Measurements from ENCODE around the gene KRTAP10-6.

GRCh38 chr21:44618909-44619308 is 26.6 kb upstream of the KRTAP10-6 start:
- TF ChIP-seq SIN3A (conservative IDR thresholded peaks at IDR 0.05 in 1 of 2, IDR thresholded peaks at IDR 0.05 in 1 of 2; ENCODE audit: low read depth in 1 of 2, low read length in 2 of 2): no peak
- no peak for TF ChIP-seq JUND (IDR thresholded peaks at IDR 0.05; ENCODE audit: low read length)
- no peak for TF ChIP-seq BRCA1 (IDR thresholded peaks at IDR 0.05; ENCODE audit: low read depth, low read length)
- TF ChIP-seq POLR2AphosphoS5 (IDR thresholded peaks at IDR 0.05; ENCODE audit: low read depth, low read length): no peak
- no peak for TF ChIP-seq CTCF (IDR thresholded peaks at IDR 0.05; ENCODE audit: control extremely low read depth in 1 of 3, insufficient read depth in 1 of 3, low read depth in 1 of 3, low read length in 3 of 3)
- no peak for TF ChIP-seq POLR2A (IDR thresholded peaks at IDR 0.05; ENCODE audit: control extremely low read depth in 1 of 2, low read depth in 2 of 2, low read length in 2 of 2)
